SK-N-MC (cell line): ENCODE measurements around the gene RAET1E.

Experiments used
- EZH2 ChIP-seq: fragments of 200-600 bp; sonication (generic); IDR thresholded peaks from one replicate; pipeline ENCODE4 v1.6.1; 2017; ENCODE audit warnings: antibody characterized with exemption
- FOXP2 ChIP-seq: optimal IDR thresholded peaks from 2 replicates; pipeline ENCODE3; 2011; ENCODE audit warnings: mild to moderate bottlenecking, moderate library complexity; ENCODE audit not compliant: insufficient read depth; ENCODE audit errors: extremely low read length, control extremely low read depth
- POLR2AphosphoS5 ChIP-seq: IDR thresholded peaks from 2 replicates; pipeline ENCODE4 v1.6.1; 2012; ENCODE audit warnings: mild to moderate bottlenecking, low read depth, low read length, borderline replicate concordance

DNA sequence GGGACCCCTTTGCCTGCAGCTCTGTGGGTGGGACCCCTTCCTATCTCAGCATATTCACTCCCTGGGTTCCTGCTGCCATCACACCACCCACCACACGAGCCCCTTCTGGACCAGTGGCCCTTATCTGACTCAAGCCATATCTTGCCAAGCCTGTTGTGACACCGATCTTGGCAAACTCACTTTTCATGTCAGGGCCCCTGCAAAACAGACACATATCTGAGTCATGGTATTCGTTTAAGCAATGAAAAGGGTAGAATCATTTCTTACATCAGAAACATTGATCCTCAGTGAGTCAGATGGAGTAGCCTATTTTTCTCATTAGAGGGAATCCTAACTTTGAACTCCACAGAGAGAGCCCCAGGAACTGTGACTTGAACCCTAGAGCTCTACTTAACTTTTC is 10.6 kb downstream of the RAET1E start:
- TF ChIP-seq EZH2, result no peak
- TF ChIP-seq POLR2AphosphoS5, result no peak
- TF ChIP-seq FOXP2, result no peak
